Kidney (tissue), 14 donors: Measurements from ENCODE around the gene FAT1. TPM values are rescaled to one million over a fixed set of nuclear protein-coding genes. Genes with fewer than 3 reads are reported as not detected.

Experiments used
- DNase-seq, 5 donors: peaks; one replicate each; pipeline ENCODE4 v3.0.0-alpha.2; 2013 to 2020
- FAIRE-seq: peaks from 2 replicates; lab custom pipeline; 2012; peaks lifted over from hg19 to GRCh38; lab: Jason Lieb, UNC
- H3K27ac ChIP-seq, 2 donors: one replicate each; pipeline ENCODE4 v1.7.0; 2013; ENCODE audit warnings: low read depth in 2 of 2, low read length in 2 of 2, inconsistent platforms in 1 of 2
- H3K27me3 ChIP-seq: one replicate; pipeline ENCODE4 v1.7.1; 2013; ENCODE audit warnings: low read length, inconsistent platforms; ENCODE audit not compliant: control insufficient read depth, insufficient read depth
- H3K36me3 ChIP-seq, 3 donors: one replicate each; pipeline versions ENCODE4 v1.7.0 to v1.7.1; 2013; ENCODE audit warnings: low read length in 3 of 3, control low read depth in 1 of 3, inconsistent platforms in 1 of 3; ENCODE audit not compliant: insufficient read depth in 3 of 3, control insufficient read depth in 2 of 3
- H3K4me1 ChIP-seq, 3 donors: one replicate each; pipeline versions ENCODE4 v1.7.0 to v1.7.1; 2013; ENCODE audit warnings: low read length in 3 of 3, inconsistent platforms in 1 of 3, low read depth in 1 of 3; ENCODE audit not compliant: control insufficient read depth in 2 of 3, insufficient read depth in 2 of 3
- H3K4me3 ChIP-seq, 3 donors: one replicate each; pipeline versions ENCODE4 v1.7.0 to v1.8.1; 2013; ENCODE audit warnings: low read length in 3 of 3, control low read depth in 1 of 3, inconsistent platforms in 1 of 3
- H3K9ac ChIP-seq, 3 donors: one replicate each; pipeline versions ENCODE4 v1.7.0 to v1.7.1; 2013; ENCODE audit warnings: low read length in 3 of 3, control low read depth in 1 of 3, inconsistent platforms in 1 of 3
- H3K9me3 ChIP-seq, 3 donors: one replicate each; pipeline versions ENCODE4 v1.7.0 to v1.7.1; 2013; ENCODE audit warnings: low read length in 3 of 3, control low read depth in 1 of 3, inconsistent platforms in 1 of 3; ENCODE audit not compliant: control insufficient read depth in 2 of 3, insufficient read depth in 1 of 3
- CTCF ChIP-seq: IDR thresholded peaks from 3 replicates; pipeline ENCODE4 v1.5.1; 2012; ENCODE audit warnings: mild to moderate bottlenecking, moderate library complexity, borderline replicate concordance; ENCODE audit not compliant: insufficient read depth; ENCODE audit errors: extremely low read depth
- intact Hi-C: fragments of 100-400 bp; cut with DNase I; formaldehyde crosslinking; loops from one replicate; pipeline ENCODE4 v1.11.1; 2022
- polyA plus RNA-seq: library from polyadenylated mRNA; stranded (reverse); fragments of 350-450 nt; fragmentation: Illumina TruSeq; extraction: RNeasy Lipid Tissue Mini Kit (QIAGEN cat#74804); gene quantifications from one replicate; pipeline ENCODE4 v1.2.3, GENCODE V29; 2014; ENCODE audit warnings: low read depth, low replicate concordance; ENCODE audit not compliant: insufficient read depth
- total RNA-seq: library from RNA; stranded (reverse); fragmentation: NEBNext Ultra II Directional; extraction: Animal tissue kit (Norgen Biotek cat#: 25700); gene quantifications from one replicate; pipeline ENCODE4 v1.2.1, GENCODE V29; 2021
- donor health status: control.
- donor health status: control.
- donor health status: control.
- donor health status: control.
- donor health status: control.
- donor health status: DM: yes; HTN: yes; CAD: no.
- donor health status: Normal renal cell carcinoma (clear cell type).

Gene FAT1
- total and polyA plus RNA-seq, 2 donors from 2014 or later, result 62.2 to 254 TPM

- Histone ChIP-seq H3K4me3 (no peak overlapping the region), H3K9ac (no peak overlapping the region), H3K9me3 (no peaks in the 10 kb centered on the region), H3K27me3 (no peaks in the 10 kb centered on the region), H3K4me1 (peaks cover 12 to 50% (median 27%) of the 10 kb centered on the region in 3 donors), H3K36me3 (peaks cover 6 to 11% (median 10%) of the 10 kb centered on the region in 3 donors), H3K27ac (no peak overlapping the region)
- intact Hi-C loops, result no loop called here
- no peak for TF ChIP-seq CTCF
- DNase-seq (peak in 1 of 5 donors; percentile 37), FAIRE-seq (no peak)
Observed at GRCh38 chr4:186702940-186703339, 20.7 kb downstream of the FAT1 start.

- DNase-seq, result no peak
- Histone ChIP-seq H3K27ac (peak overlapping the region; percentile 73 to 78), H3K4me1 (peaks cover 12 to 50% (median 27%) of the 10 kb centered on the region in 3 donors), H3K4me3 (peak overlapping the region in 2 of 3 donors; percentile 1 to 21), H3K27me3 (no peaks in the 10 kb centered on the region), H3K9me3 (no peaks in the 10 kb centered on the region), H3K9ac (no peak overlapping the region), H3K36me3 (peaks cover 5 to 8% (median 7%) of the 10 kb centered on the region in 3 donors)
- FAIRE-seq, result no peak
- TF ChIP-seq CTCF, result no peak
- intact Hi-C loops, result no loop called here
Observed at GRCh38 chr4:186702297-186702696, 21.4 kb downstream of the FAT1 start.

GRCh38 chr4:186701788-186702187 is 21.9 kb downstream of the FAT1 start:
- no peaks in the 10 kb centered on the region for H3K9me3 ChIP-seq
- peak overlapping the region; percentile 73 to 78 for H3K27ac ChIP-seq
- intact Hi-C loops, result no loop called here
- DNase-seq (no peak), FAIRE-seq (no peak)
- TF ChIP-seq CTCF, result no peak
- peak overlapping the region in 1 of 3 donors; percentile 21 for H3K4me3 ChIP-seq
- H3K9ac ChIP-seq, result peak overlapping the region in 1 of 3 donors; percentile 12
- peaks cover under 1 to 3% (median 2%) of the 10 kb centered on the region in 3 donors for H3K36me3 ChIP-seq
- no peaks in the 10 kb centered on the region for H3K27me3 ChIP-seq
- peaks cover 12 to 50% (median 27%) of the 10 kb centered on the region in 3 donors for H3K4me1 ChIP-seq

GRCh38 chr4:186701273-186701672 is 22.4 kb downstream of the FAT1 start:
- Histone ChIP-seq H3K4me1 (peaks cover 12 to 50% (median 27%) of the 10 kb centered on the region in 3 donors), H3K27ac (peak overlapping the region; percentile 73 to 78), H3K9ac (peak overlapping the region in 2 of 3 donors; percentile 8 to 75), H3K9me3 (no peaks in the 10 kb centered on the region), H3K36me3 (no peaks in the 10 kb centered on the region), H3K27me3 (no peaks in the 10 kb centered on the region), H3K4me3 (peak overlapping the region in 1 of 3 donors; percentile 21)
- TF ChIP-seq CTCF, result no peak
- peak in 4 of 5 donors; percentile 78 to 84 (median 84) for DNase-seq
- intact Hi-C loops, result no loop called here
- no peak for FAIRE-seq
